Measurements from ENCODE around the gene OR13C8. TPM values are rescaled to one million over a fixed set of nuclear protein-coding genes. Genes with fewer than 3 reads are reported as not detected.

OR13C8 gene
- total and polyA plus RNA-seq, 4 donors = not detected

- no peak for TF ChIP-seq FOXA1 (IDR thresholded peaks at IDR 0.05)
- TF ChIP-seq RAD21 (IDR thresholded peaks at IDR 0.05) = no peak
- no peak for TF ChIP-seq SP1 (IDR thresholded peaks at IDR 0.05)
Measured at GRCh38 chr9:104577263-104577662, 8.3 kb downstream of the OR13C8 start (continued).

- Histone ChIP-seq H3K9me3 (ENCODE audit: control insufficient read depth in 4 of 4, low read length in 3 of 4) (no peaks in the 10 kb centered on the region), H3K9ac (ENCODE audit: low read depth in 1 of 2, low read length in 2 of 2) (no peak overlapping the region), H3K27me3 (ENCODE audit: control insufficient read depth in 4 of 4, insufficient read depth in 4 of 4, low read length in 3 of 4) (no peaks in the 10 kb centered on the region), H3K4me3 (ENCODE audit: low read depth in 1 of 3, low read length in 3 of 3) (no peak overlapping the region), H3K4me1 (ENCODE audit: control insufficient read depth in 4 of 4, insufficient read depth in 4 of 4, low read length in 3 of 4) (no peaks in the 10 kb centered on the region), H3K27ac (ENCODE audit: low read depth in 1 of 2, low read length in 2 of 2) (no peak overlapping the region), H3K36me3 (ENCODE audit: control insufficient read depth in 4 of 4, insufficient read depth in 3 of 4, low read depth in 1 of 4, low read length in 3 of 4) (no peaks in the 10 kb centered on the region)
- WGBS = 95% methylated on average over 1 of the region's 1 CpG
- TF ChIP-seq JUND (IDR thresholded peaks at IDR 0.05) = no peak
- no peak for TF ChIP-seq SP1 (IDR thresholded peaks at IDR 0.05)
- TF ChIP-seq CTCF (IDR thresholded peaks at IDR 0.05; ENCODE audit: low read depth, low read length, missing input control) = no peak
- TF ChIP-seq RXRA (IDR thresholded peaks at IDR 0.05) = no peak
- no peak for TF ChIP-seq RAD21 (IDR thresholded peaks at IDR 0.05)
- TF ChIP-seq HNF4G (IDR thresholded peaks at IDR 0.05) = no peak
- TF ChIP-seq YY1 (IDR thresholded peaks at IDR 0.05) = no peak
- TF ChIP-seq FOXA1 (IDR thresholded peaks at IDR 0.05) = no peak
- no peak for TF ChIP-seq EGR1 (IDR thresholded peaks at IDR 0.05; ENCODE audit: low read depth in 2 of 2)
- TF ChIP-seq TAF1 (conservative IDR thresholded peaks at IDR 0.05) = no peak
- no peak for TF ChIP-seq ZBTB33 (IDR thresholded peaks at IDR 0.05)
- no peak for TF ChIP-seq HNF4A (conservative IDR thresholded peaks at IDR 0.05)
- DNase-seq (ENCODE audit: low spot score) = no peak
Measured at GRCh38 chr9:104580562-104580961, 11.6 kb downstream of the OR13C8 start.

- Histone ChIP-seq H3K27ac (ENCODE audit: low read depth in 1 of 2, low read length in 2 of 2) (no peak overlapping the region), H3K9ac (ENCODE audit: low read depth in 1 of 2, low read length in 2 of 2) (no peak overlapping the region), H3K4me3 (ENCODE audit: low read depth in 1 of 3, low read length in 3 of 3) (no peak overlapping the region), H3K36me3 (ENCODE audit: control insufficient read depth in 4 of 4, insufficient read depth in 3 of 4, low read depth in 1 of 4, low read length in 3 of 4) (no peaks in the 10 kb centered on the region), H3K4me1 (ENCODE audit: control insufficient read depth in 4 of 4, insufficient read depth in 4 of 4, low read length in 3 of 4) (no peaks in the 10 kb centered on the region), H3K9me3 (ENCODE audit: control insufficient read depth in 4 of 4, low read length in 3 of 4) (no peaks in the 10 kb centered on the region), H3K27me3 (ENCODE audit: control insufficient read depth in 4 of 4, insufficient read depth in 4 of 4, low read length in 3 of 4) (no peaks in the 10 kb centered on the region)
- DNase-seq (ENCODE audit: low spot score) = no peak
- 57% methylated on average over 1 of the region's 1 CpG for WGBS
- TF ChIP-seq NR2F2 (IDR thresholded peaks at IDR 0.05) (no peak), HNF4G (IDR thresholded peaks at IDR 0.05) (no peak), MAX (IDR thresholded peaks at IDR 0.05) (no peak)
Measured at GRCh38 chr9:104586496-104587180, 17.7 kb downstream of the OR13C8 start.
